Measurements from ENCODE around the gene TPCN2.

DNA sequence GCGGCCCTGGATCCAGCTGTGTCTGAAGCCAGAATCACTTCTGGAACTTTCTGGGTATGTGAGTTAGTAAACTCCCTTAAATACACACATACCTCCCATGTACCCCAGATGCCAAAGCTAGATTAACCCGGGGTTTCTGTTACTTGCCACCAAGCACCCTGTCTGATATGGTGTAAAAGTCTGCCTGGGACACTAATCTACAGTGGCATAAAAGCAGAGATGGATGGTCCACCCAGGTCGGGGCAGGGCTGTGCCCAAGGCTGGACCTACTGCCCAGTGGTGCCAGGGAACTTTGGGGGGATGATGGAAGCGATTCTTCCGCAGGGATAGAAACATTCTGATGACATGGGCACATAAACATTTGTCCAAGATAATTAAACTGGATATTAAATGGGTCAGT is 48.3 kb upstream of the TPCN2 start:
- TF ChIP-seq CTCF (IDR thresholded peaks at IDR 0.05; ENCODE audit: low read depth, low read length, missing input control), result no peak
- TF ChIP-seq ATF3 (IDR thresholded peaks at IDR 0.05), result no peak
- TF ChIP-seq, protein P1, sequence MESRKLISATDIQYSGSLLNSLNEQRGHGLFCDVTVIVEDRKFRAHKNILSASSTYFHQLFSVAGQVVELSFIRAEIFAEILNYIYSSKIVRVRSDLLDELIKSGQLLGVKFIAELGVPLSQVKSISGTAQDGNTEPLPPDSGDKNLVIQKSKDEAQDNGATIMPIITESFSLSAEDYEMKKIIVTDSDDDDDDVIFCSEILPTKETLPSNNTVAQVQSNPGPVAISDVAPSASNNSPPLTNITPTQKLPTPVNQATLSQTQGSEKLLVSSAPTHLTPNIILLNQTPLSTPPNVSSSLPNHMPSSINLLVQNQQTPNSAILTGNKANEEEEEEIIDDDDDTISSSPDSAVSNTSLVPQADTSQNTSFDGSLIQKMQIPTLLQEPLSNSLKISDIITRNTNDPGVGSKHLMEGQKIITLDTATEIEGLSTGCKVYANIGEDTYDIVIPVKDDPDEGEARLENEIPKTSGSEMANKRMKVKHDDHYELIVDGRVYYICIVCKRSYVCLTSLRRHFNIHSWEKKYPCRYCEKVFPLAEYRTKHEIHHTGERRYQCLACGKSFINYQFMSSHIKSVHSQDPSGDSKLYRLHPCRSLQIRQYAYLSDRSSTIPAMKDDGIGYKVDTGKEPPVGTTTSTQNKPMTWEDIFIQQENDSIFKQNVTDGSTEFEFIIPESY (IDR thresholded peaks at IDR 0.05), result no peak
- TF ChIP-seq RAD21 (IDR thresholded peaks at IDR 0.05), result no peak
- TF ChIP-seq GABPA (IDR thresholded peaks at IDR 0.05 in 1 of 2, conservative IDR thresholded peaks at IDR 0.05 in 1 of 2), result no peak
- TF ChIP-seq, protein P2, sequence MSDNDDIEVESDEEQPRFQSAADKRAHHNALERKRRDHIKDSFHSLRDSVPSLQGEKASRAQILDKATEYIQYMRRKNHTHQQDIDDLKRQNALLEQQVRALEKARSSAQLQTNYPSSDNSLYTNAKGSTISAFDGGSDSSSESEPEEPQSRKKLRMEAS (IDR thresholded peaks at IDR 0.05), result no peak
- TF ChIP-seq NR2F2 (IDR thresholded peaks at IDR 0.05), result no peak
- TF ChIP-seq FOXA1 (IDR thresholded peaks at IDR 0.05), result no peak
- no peak for TF ChIP-seq JUND (IDR thresholded peaks at IDR 0.05)
- no peak for TF ChIP-seq YY1 (IDR thresholded peaks at IDR 0.05)
